Stimulated activated naive B cell treated with anti-CD40 and anti-IgM and Interleukin-4, amounts not matched to agents 10 μg/mL and 1 μg/mL and 100 μg/mL, for 72 hours (primary cell): Measurements from ENCODE around the gene LRRC30.
"Not testable (repeated sequence)": the region's sequence is repeated elsewhere in the genome, so short reads cannot be mapped to it uniquely, and the experiment has no call there.

Experiments
- ATAC-seq, 2 donors: fragments of 150-1000 bp; cut with Tn5 transposase; replicated peaks; 2 replicates each; pipeline ENCODE4 v1.10.0; 2021; ENCODE audit warnings: moderate library complexity in 1 of 2
- DNase-seq: peaks from one replicate; pipeline ENCODE4 v3.0.0; 2021
- H3K27ac Mint-ChIP-seq: one replicate; pipeline ENCODE4 v1.8.0; 2022; ENCODE audit warnings: mild to moderate bottlenecking, mixed read lengths
- H3K27me3 Mint-ChIP-seq, 2 donors: one replicate each; pipeline ENCODE4 v1.8.0; 2022; ENCODE audit warnings: mixed read lengths in 2 of 2
- H3K36me3 Mint-ChIP-seq, 2 donors: one replicate each; pipeline ENCODE4 v1.8.0; 2022; ENCODE audit warnings: mixed read lengths in 2 of 2, mild to moderate bottlenecking in 1 of 2
- H3K4me1 Mint-ChIP-seq, 2 donors: one replicate each; pipeline ENCODE4 v1.8.0; 2022; ENCODE audit warnings: mixed read lengths in 2 of 2, mild to moderate bottlenecking in 1 of 2
- H3K4me3 Mint-ChIP-seq, 2 donors: one replicate each; pipeline ENCODE4 v1.8.0; 2022; ENCODE audit warnings: mild to moderate bottlenecking in 2 of 2, mixed read lengths in 2 of 2, moderate library complexity in 1 of 2
- H3K9me3 Mint-ChIP-seq, 2 donors: one replicate each; pipeline ENCODE4 v1.8.0; 2022; ENCODE audit warnings: mixed read lengths in 2 of 2, mild to moderate bottlenecking in 1 of 2

The LRRC30 gene

DNA sequence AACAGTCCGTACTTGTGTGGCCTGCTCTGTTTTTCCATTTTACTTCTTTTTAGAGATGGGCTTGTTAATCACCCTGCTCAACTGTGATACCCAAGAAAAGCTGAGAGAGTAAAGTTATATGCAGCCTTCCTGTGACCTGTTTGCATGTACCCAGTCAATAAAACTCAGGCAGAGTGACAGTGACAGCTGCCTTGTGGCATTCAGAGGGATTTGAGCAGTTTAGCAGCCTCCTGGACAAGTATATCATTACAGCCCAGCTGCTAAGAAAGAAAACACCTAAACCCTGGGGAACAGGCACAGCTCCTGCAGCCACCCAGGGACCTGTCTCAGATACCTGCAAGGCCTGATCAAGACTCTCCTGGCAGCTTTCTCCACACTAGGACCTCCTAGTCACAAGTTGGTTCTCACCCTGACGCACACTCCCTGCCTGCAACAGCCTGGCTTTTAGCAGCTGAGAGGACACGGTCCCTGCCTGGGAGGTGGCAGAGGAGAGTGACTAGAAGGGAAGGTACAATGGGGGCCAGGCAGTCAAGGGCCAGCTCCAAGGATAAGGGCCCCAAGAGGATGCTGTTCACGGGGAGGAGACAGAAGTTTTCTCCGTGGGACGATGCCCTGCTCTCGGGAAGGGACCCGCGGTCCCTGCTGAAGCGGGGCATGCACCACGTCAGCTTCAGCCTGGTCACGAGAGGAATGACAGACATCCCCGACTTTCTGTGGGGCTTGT, at the start of gene LRRC30:
Gene LRRC30, plus strand, starts transcription at position 464 of the 724 bp plus-strand sequence. Its CDS starts 50 bp downstream, at position 514.
- no peak within 1 kb of the TSS for H3K4me3 Mint-ChIP-seq
- H3K4me1 Mint-ChIP-seq, result no peaks in the 10 kb centered on the region
- no peaks in the 10 kb centered on the region for H3K9me3 Mint-ChIP-seq
- no peak for ATAC-seq
- no peak for DNase-seq
- no peak within 1 kb of the TSS for H3K27ac Mint-ChIP-seq
- H3K27me3 Mint-ChIP-seq, result no peaks in the 10 kb centered on the region
- no peaks in the 10 kb centered on the region for H3K36me3 Mint-ChIP-seq

DNA sequence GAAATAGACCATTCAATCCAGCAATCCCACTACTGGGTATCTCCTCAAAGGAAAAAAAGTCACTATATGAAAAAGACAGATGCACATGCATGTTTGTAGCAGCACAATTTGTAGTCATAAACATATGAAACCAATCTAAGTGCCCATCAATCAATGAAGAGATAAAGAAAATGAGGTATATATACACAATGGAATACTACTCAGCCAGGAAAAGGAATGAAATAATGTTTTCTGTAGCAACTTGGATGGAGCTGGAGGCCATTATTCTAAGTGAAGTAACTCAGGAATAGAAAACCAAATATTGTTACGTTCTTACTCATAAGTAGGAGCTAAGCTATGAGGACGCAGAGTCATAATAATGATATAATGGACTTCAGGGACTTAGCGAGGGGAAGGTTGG, 45.2 kb upstream of the LRRC30 start:
- DNase-seq (no peak), ATAC-seq (no peak)
- Mint-ChIP-seq H3K9me3 (peaks cover 10 to 16% of the 10 kb centered on the region in 2 donors), H3K4me1 (no peaks in the 10 kb centered on the region), H3K27ac (no peak overlapping the region), H3K36me3 (peaks cover 0 to 2% of the 10 kb centered on the region in 2 donors), H3K4me3 (no peak overlapping the region), H3K27me3 (no peaks in the 10 kb centered on the region)

- DNase-seq (no peak), ATAC-seq (no peak)
- Mint-ChIP-seq H3K9me3 (peaks cover 2 to 9% of the 10 kb centered on the region in 2 donors), H3K4me3 (no peak overlapping the region), H3K36me3 (peaks cover 0 to 2% of the 10 kb centered on the region in 2 donors), H3K4me1 (no peaks in the 10 kb centered on the region), H3K27ac (no peak overlapping the region), H3K27me3 (no peaks in the 10 kb centered on the region)
Observed at GRCh38 chr18:7190547-7191156, 40.2 kb upstream of the LRRC30 start.

GRCh38 chr18:7191736-7192135, 39.2 kb upstream of the LRRC30 start:
- DNase-seq, result no peak
- Mint-ChIP-seq H3K36me3 (no peaks in the 10 kb centered on the region), H3K4me3 (no peak overlapping the region), H3K27ac (no peak overlapping the region), H3K9me3 (peaks cover 0 to 4% of the 10 kb centered on the region in 2 donors), H3K27me3 (no peaks in the 10 kb centered on the region), H3K4me1 (no peaks in the 10 kb centered on the region)
- ATAC-seq, result no peak

DNA sequence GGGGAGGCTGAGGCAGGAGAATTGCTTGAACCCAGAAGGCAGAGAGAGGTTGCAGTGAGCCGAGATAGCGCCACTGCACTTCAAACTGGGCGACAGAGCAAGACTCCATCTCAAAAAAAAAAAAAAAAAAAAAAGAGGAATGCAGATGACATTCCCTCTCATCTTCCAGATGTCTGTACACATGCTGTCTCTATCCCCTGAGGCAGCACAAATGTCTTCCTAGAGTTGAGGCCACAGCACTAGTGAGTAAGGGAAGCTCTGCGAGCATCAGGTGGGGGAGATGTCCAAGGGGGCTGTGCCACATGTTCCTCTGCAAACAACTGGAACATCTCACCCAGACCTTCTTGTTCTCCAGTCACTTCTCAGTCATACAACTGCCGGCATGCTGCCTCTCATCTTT, 35.6 kb upstream of the LRRC30 start:
- Mint-ChIP-seq H3K36me3 (no peaks in the 10 kb centered on the region), H3K9me3 (peaks cover 3 to 8% of the 10 kb centered on the region in 2 donors), H3K4me3 (no peak overlapping the region), H3K4me1 (no peaks in the 10 kb centered on the region), H3K27me3 (no peaks in the 10 kb centered on the region), H3K27ac (no peak overlapping the region)
- ATAC-seq (no peak), DNase-seq (no peak)

- no peaks in the 10 kb centered on the region for H3K36me3 Mint-ChIP-seq
- H3K27ac Mint-ChIP-seq, result no peak overlapping the region
- peaks cover 3 to 8% of the 10 kb centered on the region in 2 donors for H3K9me3 Mint-ChIP-seq
- H3K4me3 Mint-ChIP-seq, result no peak overlapping the region
- no peaks in the 10 kb centered on the region for H3K4me1 Mint-ChIP-seq
- ATAC-seq (no peak), DNase-seq (no peak)
- no peaks in the 10 kb centered on the region for H3K27me3 Mint-ChIP-seq
Observed at GRCh38 chr18:7196421-7196820, 34.5 kb upstream of the LRRC30 start.

DNA sequence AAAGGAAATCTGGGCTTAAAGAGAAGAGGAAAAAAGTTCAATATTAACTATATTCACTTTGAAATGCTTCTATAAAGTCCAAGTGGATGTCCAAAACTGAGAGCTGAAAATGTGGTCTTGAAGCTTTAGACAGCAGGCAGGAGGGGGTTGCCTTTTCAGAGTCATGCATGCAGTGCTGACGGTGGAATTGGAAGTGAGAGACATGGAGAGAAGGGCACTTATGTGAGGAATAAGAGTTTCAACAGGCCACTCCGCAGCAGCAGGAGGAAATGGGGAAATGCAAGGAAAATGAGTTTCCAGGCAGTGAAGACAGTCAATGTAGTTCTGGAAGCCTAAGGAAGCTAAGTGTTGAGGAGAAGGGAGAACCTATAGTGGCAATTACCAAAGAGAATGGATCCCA, 33.0 kb upstream of the LRRC30 start:
- no peak overlapping the region for H3K4me3 Mint-ChIP-seq
- ATAC-seq (no peak), DNase-seq (no peak)
- no peaks in the 10 kb centered on the region for H3K27me3 Mint-ChIP-seq
- no peaks in the 10 kb centered on the region for H3K36me3 Mint-ChIP-seq
- no peaks in the 10 kb centered on the region for H3K4me1 Mint-ChIP-seq
- peaks cover 3 to 8% of the 10 kb centered on the region in 2 donors for H3K9me3 Mint-ChIP-seq
- H3K27ac Mint-ChIP-seq, result no peak overlapping the region

DNA sequence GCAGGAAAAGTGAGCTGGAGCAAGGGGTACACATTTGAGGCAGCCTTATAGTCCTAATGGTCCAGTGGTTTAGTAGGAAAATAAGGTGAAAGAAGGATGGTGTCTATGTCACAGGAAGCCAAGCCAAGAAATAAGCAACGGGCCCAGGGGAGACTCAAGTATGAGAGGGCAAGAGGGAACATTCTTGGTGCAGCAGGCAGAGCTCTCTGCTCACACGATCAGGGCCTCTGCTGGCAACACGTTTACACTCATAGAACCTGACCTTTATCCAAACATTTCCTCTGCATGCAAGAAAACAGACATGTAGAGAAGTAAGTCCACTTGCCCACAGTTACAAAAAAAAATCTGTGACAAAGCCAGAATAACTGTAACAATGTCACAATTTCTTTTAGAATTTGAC, 32.6 kb upstream of the LRRC30 start:
- no peaks in the 10 kb centered on the region for H3K36me3 Mint-ChIP-seq
- peaks cover 3 to 8% of the 10 kb centered on the region in 2 donors for H3K9me3 Mint-ChIP-seq
- no peaks in the 10 kb centered on the region for H3K4me1 Mint-ChIP-seq
- H3K27me3 Mint-ChIP-seq, result no peaks in the 10 kb centered on the region
- H3K27ac Mint-ChIP-seq, result no peak overlapping the region
- DNase-seq (no peak), ATAC-seq (no peak)
- no peak overlapping the region for H3K4me3 Mint-ChIP-seq

DNA sequence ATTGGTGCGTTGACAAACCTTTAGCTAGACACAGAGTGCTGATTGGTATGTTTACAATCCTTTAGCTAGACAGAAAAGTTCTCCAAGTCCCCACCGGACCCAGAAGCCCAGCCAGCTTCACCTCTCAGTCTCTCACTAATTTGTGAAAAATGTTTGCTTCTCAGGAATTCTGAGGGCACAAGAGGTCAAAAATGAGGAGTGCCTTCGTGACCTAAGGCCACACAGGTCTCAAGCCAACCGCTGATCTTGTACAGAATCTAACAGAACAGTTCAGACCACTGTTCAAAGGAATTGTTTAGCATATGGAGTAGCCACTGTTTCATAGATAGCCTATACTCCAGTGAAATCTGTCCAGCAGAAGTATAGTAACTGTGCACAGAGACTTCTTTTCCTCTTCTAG, 29.8 kb upstream of the LRRC30 start:
- no peak overlapping the region for H3K27ac Mint-ChIP-seq
- no peaks in the 10 kb centered on the region for H3K4me1 Mint-ChIP-seq
- H3K4me3 Mint-ChIP-seq, result no peak overlapping the region
- no peaks in the 10 kb centered on the region for H3K36me3 Mint-ChIP-seq
- H3K9me3 Mint-ChIP-seq, result peaks cover 3 to 4% of the 10 kb centered on the region in 2 donors
- no peaks in the 10 kb centered on the region for H3K27me3 Mint-ChIP-seq
- DNase-seq (no peak), ATAC-seq (no peak)

DNA sequence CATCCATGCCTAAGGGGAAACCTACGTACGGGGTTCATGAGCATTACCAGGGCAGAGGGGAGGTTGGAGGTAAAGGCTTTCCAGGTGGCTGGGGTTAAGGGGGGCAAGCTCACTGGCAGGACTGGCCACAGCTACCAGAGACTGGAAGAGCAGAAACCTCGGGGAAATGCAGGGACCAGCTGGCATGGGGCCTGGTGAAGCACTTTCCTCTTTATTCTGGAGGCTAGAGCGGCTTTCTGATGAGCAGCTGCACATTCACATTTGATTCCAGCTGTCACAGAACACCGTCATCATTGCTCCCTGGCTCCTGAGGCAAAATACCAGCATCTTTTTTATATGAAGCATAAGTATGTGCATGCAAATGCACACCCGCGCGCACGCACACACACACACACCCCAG, 28.7 kb upstream of the LRRC30 start:
- no peak for ATAC-seq
- no peaks in the 10 kb centered on the region for H3K4me1 Mint-ChIP-seq
- H3K9me3 Mint-ChIP-seq, result peaks cover under 1 to 2% of the 10 kb centered on the region in 2 donors
- DNase-seq, result no peak
- no peaks in the 10 kb centered on the region for H3K27me3 Mint-ChIP-seq
- no peak overlapping the region for H3K27ac Mint-ChIP-seq
- H3K4me3 Mint-ChIP-seq, result no peak overlapping the region
- H3K36me3 Mint-ChIP-seq, result no peaks in the 10 kb centered on the region

- DNase-seq, H3K9me3 Mint-ChIP-seq, H3K4me3 Mint-ChIP-seq, H3K36me3 Mint-ChIP-seq, H3K27me3 Mint-ChIP-seq, H3K27ac Mint-ChIP-seq, ATAC-seq, H3K4me1 Mint-ChIP-seq: not testable (repeated sequence)
Observed at GRCh38 chr18:7203601-7204000, 27.3 kb upstream of the LRRC30 start.

DNA sequence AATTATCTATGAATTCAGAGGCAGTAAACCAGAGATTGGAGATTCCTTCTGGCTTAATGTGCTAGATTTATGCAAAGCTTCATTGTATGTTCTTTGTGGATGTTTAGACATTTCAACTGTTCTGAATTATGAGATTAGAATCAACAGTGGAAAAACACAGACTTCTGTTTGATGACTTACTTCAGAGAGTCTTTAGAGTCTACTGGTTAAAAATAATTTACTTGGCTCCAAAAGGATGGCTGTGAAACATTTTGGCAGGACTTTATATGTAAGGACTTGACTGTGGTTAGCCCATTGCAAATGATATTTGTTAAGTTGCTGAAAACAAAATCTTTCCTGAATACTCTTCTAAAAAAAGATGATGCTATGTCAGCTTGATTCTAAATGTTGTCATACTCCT, 25.5 kb upstream of the LRRC30 start:
- no peaks in the 10 kb centered on the region for H3K4me1 Mint-ChIP-seq
- no peaks in the 10 kb centered on the region for H3K27me3 Mint-ChIP-seq
- ATAC-seq (no peak), DNase-seq (no peak)
- H3K27ac Mint-ChIP-seq, result no peak overlapping the region
- no peaks in the 10 kb centered on the region for H3K9me3 Mint-ChIP-seq
- no peaks in the 10 kb centered on the region for H3K36me3 Mint-ChIP-seq
- H3K4me3 Mint-ChIP-seq, result no peak overlapping the region

DNA sequence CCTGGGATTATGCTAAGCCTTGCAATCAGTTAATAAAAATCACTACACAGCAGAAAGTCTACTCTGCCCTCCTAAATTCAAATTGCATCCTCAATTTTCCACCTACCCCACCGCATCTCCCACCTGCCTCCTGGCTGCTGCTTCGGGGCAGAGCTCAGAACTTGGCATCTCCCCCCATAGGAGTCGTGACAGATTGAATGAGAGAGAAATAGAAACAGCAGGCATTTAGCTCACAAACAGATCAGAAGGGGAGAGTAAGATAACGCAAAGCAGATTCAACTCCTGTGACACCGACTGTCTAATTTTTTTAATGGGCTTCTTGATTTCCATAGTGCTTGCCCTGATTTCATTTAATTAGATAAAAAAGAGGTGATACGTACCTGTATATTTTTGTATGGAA, 24.7 kb upstream of the LRRC30 start:
- DNase-seq (no peak), ATAC-seq (no peak)
- Mint-ChIP-seq H3K27me3 (no peaks in the 10 kb centered on the region), H3K4me1 (no peaks in the 10 kb centered on the region), H3K4me3 (no peak overlapping the region), H3K9me3 (no peaks in the 10 kb centered on the region), H3K36me3 (no peaks in the 10 kb centered on the region), H3K27ac (no peak overlapping the region)

GRCh38 chr18:7207366-7207915, 23.4 kb upstream of the LRRC30 start:
- no peak for DNase-seq
- H3K9me3 Mint-ChIP-seq, result no peaks in the 10 kb centered on the region

More at GRCh38 chr18:7207366-7207915, 23.4 kb upstream of the LRRC30 start:
- Mint-ChIP-seq H3K27ac (no peak overlapping the region), H3K4me3 (no peak overlapping the region), H3K27me3 (no peaks in the 10 kb centered on the region), H3K4me1 (no peaks in the 10 kb centered on the region), H3K36me3 (no peaks in the 10 kb centered on the region)
- no peak for ATAC-seq
